HepG2 (cell line): ENCODE measurements around the gene NT5C1B. TPM values are rescaled to one million over a fixed set of nuclear protein-coding genes. Genes with fewer than 3 reads are reported as not detected.

Experiments
- AGO2 ChIP-seq: fragments of 200-400 bp; formaldehyde crosslinking; optimal IDR thresholded peaks from 2 replicates; pipeline ENCODE3; 2017; ENCODE audit warnings: mild to moderate bottlenecking, low read depth, low read length, moderate library complexity
- ATF1 ChIP-seq: IDR thresholded peaks from 2 replicates; pipeline ENCODE4 v1.6.1; 2016; ENCODE audit warnings: mild to moderate bottlenecking, control low read depth
- CENPT ChIP-seq: sonication (generic); formaldehyde crosslinking; IDR thresholded peaks from 2 replicates; pipeline ENCODE4 v1.8.0; 2022; ENCODE audit warnings: low read depth, mild to moderate bottlenecking, moderate library complexity, missing genetic modification reagents
- HNF4G ChIP-seq, 2 experiments: sonication (generic) in 1 of 2; formaldehyde crosslinking in 1 of 2; IDR thresholded peaks; 2 replicates each; pipeline versions ENCODE4 v1.4.0 to v1.6.1; 2011 to 2020; ENCODE audit warnings: borderline replicate concordance in 2 of 2, low read depth in 2 of 2, mild to moderate bottlenecking in 2 of 2, low read length in 1 of 2, missing genetic modification reagents in 1 of 2, moderate library complexity in 1 of 2
- KLF16 ChIP-seq, 2 experiments: sonication (generic) in 1 of 2; formaldehyde crosslinking in 1 of 2; IDR thresholded peaks; 2 replicates each; pipeline versions ENCODE4 v1.6.1 to v1.8.0; 2016 to 2023; ENCODE audit warnings: missing genetic modification reagents in 2 of 2, missing compliant biosample characterization in 1 of 2
- MAFF ChIP-seq: IDR thresholded peaks from 2 replicates; pipeline ENCODE4 v1.6.1; 2011; ENCODE audit warnings: low read depth, low read length, improper control_type of control experiment
- PCBP2 ChIP-seq: fragments of 200-400 bp; formaldehyde crosslinking; optimal IDR thresholded peaks from 2 replicates; pipeline ENCODE3; 2018; ENCODE audit warnings: low read length, low read depth; ENCODE audit not compliant: poor library complexity, severe bottlenecking
- RAD51 ChIP-seq: fragments of 450-650 bp; IDR thresholded peaks from 2 replicates; pipeline ENCODE4 v1.6.1; 2016; ENCODE audit warnings: borderline replicate concordance
- SETDB1 ChIP-seq: sonication (generic); formaldehyde crosslinking; IDR thresholded peaks from 2 replicates; pipeline ENCODE4 v1.5.1; 2020; ENCODE audit warnings: missing genetic modification reagents, mild to moderate bottlenecking, borderline replicate concordance
- TBP ChIP-seq: sonication (generic); formaldehyde crosslinking; IDR thresholded peaks from 2 replicates; pipeline ENCODE4 v1.5.0; 2020; ENCODE audit warnings: missing genetic modification reagents
- ZC3H4 ChIP-seq: sonication (generic); formaldehyde crosslinking; IDR thresholded peaks from 2 replicates; pipeline ENCODE4 v1.4.0; 2020; ENCODE audit warnings: missing genetic modification reagents, borderline replicate concordance
- ZFP62 ChIP-seq: sonication (generic); formaldehyde crosslinking; IDR thresholded peaks from 2 replicates; pipeline ENCODE4 v1.4.0; 2020; ENCODE audit warnings: missing genetic modification reagents
- ZNF317 ChIP-seq: sonication (generic); formaldehyde crosslinking; IDR thresholded peaks from 2 replicates; pipeline ENCODE4 v1.5.0; 2020; ENCODE audit warnings: mild to moderate bottlenecking, missing genetic modification reagents
- ZNF564 ChIP-seq: sonication (generic); formaldehyde crosslinking; IDR thresholded peaks from 2 replicates; pipeline ENCODE4 v1.8.1; 2023; ENCODE audit warnings: mild to moderate bottlenecking, missing genetic modification reagents
- ZNF761 ChIP-seq: sonication (generic); formaldehyde crosslinking; conservative IDR thresholded peaks from 2 replicates; pipeline ENCODE4 v1.4.0; 2020; ENCODE audit warnings: mild to moderate bottlenecking, missing genetic modification reagents
- polyA plus RNA-seq, 8 experiments: library from polyadenylated mRNA; depleted of rRNA in 3 of 8; stranded (reverse) in 7 of 8; unstranded in 1 of 8; fragments of >200 nt; fragmentation: Illumina TruSeq in 4 of 8; extraction: Trizol in 4 of 8; gene quantifications; 2 replicates each; pipeline versions ENCODE4 v1.2.1 to v1.2.3, GENCODE V29; 2011 to 2016; ENCODE audit warnings: low read depth in 4 of 8, missing spikeins in 1 of 8, mixed read lengths in 1 of 8; ENCODE audit not compliant: insufficient read depth in 1 of 8
- total RNA-seq, 5 experiments: library from RNA; depleted of rRNA; stranded (reverse); fragments of >200 nt; fragmentation: Illumina TruSeq; extraction: Trizol; gene quantifications; 2 replicates each; pipeline ENCODE4 v1.2.3, GENCODE V29; 2016; ENCODE audit warnings: low read depth in 1 of 5
- TF ChIP-seq, protein P1 (sequence below): IDR thresholded peaks from 2 replicates; pipeline ENCODE4 v1.6.1; 2016; ENCODE audit warnings: missing genetic modification reagents, missing compliant biosample characterization
- TF ChIP-seq, protein P2 (sequence below): sonication (generic); formaldehyde crosslinking; IDR thresholded peaks from 2 replicates; pipeline ENCODE4 v1.4.0; 2020; ENCODE audit warnings: missing genetic modification reagents, borderline replicate concordance
- TF ChIP-seq, protein P3 (sequence below): sonication (generic); formaldehyde crosslinking; IDR thresholded peaks from 2 replicates; pipeline ENCODE4 v1.4.0; 2020; ENCODE audit warnings: missing genetic modification reagents
- TF ChIP-seq, protein P4 (sequence below): sonication (generic); formaldehyde crosslinking; IDR thresholded peaks from 2 replicates; pipeline ENCODE4 v1.4.0; 2020; ENCODE audit warnings: missing genetic modification reagents, mild to moderate bottlenecking, borderline replicate concordance

The NT5C1B gene
- total and polyA plus RNA-seq, 2 of the 13 experiments (the other 11 are each of a cell fraction or from before 2014, with no cell fraction given): not detected

DNA sequence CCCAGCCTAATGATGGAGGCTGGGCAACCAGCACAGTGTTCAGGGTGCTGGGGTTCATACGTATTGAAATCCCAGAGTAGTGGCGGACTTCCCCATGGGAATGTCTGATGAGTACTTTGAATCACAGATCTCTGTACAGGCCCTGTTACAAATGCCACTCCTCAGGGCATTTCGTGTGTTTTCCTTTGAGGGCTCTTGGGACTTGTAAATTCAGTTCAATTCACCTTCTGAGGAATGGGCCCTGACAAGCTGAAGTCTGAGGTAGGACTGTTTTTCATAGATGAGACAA, 28.6 kb downstream of the NT5C1B start (continued):
- no peak for TF ChIP-seq HNF4G (IDR thresholded peaks at IDR 0.05; ENCODE audit: borderline replicate concordance, low read depth, low read length)
- TF ChIP-seq HNF4G (CRISPR knock-in tag; IDR thresholded peaks at IDR 0.05; ENCODE audit: borderline replicate concordance, low read depth): no peak
- TF ChIP-seq ZNF564 (CRISPR knock-in tag): no peak
- TF ChIP-seq ZNF317 (CRISPR knock-in tag): no peak
- no peak for TF ChIP-seq ZNF761 (CRISPR knock-in tag)
- no peak for TF ChIP-seq KLF16 (CRISPR knock-in tag; IDR thresholded peaks at IDR 0.05)
- TF ChIP-seq TBP (CRISPR knock-in tag): no peak
- no peak for TF ChIP-seq AGO2
- TF ChIP-seq SETDB1 (CRISPR knock-in tag): no peak
- no peak for TF ChIP-seq ATF1 (CRISPR knock-in tag)
- no peak for TF ChIP-seq ZFP62
- no peak for TF ChIP-seq MAFF
- TF ChIP-seq, protein P1, sequence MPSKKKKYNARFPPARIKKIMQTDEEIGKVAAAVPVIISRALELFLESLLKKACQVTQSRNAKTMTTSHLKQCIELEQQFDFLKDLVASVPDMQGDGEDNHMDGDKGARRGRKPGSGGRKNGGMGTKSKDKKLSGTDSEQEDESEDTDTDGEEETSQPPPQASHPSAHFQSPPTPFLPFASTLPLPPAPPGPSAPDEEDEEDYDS: 0 out of 2 replicates have a peak, but pooled peaks have one; percentile 7
- TF ChIP-seq, protein P2, sequence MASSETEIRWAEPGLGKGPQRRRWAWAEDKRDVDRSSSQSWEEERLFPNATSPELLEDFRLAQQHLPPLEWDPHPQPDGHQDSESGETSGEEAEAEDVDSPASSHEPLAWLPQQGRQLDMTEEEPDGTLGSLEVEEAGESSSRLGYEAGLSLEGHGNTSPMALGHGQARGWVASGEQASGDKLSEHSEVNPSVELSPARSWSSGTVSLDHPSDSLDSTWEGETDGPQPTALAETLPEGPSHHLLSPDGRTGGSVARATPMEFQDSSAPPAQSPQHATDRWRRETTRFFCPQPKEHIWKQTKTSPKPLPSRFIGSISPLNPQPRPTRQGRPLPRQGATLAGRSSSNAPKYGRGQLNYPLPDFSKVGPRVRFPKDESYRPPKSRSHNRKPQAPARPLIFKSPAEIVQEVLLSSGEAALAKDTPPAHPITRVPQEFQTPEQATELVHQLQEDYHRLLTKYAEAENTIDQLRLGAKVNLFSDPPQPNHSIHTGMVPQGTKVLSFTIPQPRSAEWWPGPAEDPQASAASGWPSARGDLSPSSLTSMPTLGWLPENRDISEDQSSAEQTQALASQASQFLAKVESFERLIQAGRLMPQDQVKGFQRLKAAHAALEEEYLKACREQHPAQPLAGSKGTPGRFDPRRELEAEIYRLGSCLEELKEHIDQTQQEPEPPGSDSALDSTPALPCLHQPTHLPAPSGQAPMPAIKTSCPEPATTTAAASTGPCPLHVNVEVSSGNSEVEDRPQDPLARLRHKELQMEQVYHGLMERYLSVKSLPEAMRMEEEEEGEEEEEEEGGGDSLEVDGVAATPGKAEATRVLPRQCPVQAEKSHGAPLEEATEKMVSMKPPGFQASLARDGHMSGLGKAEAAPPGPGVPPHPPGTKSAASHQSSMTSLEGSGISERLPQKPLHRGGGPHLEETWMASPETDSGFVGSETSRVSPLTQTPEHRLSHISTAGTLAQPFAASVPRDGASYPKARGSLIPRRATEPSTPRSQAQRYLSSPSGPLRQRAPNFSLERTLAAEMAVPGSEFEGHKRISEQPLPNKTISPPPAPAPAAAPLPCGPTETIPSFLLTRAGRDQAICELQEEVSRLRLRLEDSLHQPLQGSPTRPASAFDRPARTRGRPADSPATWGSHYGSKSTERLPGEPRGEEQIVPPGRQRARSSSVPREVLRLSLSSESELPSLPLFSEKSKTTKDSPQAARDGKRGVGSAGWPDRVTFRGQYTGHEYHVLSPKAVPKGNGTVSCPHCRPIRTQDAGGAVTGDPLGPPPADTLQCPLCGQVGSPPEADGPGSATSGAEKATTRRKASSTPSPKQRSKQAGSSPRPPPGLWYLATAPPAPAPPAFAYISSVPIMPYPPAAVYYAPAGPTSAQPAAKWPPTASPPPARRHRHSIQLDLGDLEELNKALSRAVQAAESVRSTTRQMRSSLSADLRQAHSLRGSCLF (CRISPR knock-in tag): no peak
- TF ChIP-seq RAD51: no peak
- TF ChIP-seq, protein P3, sequence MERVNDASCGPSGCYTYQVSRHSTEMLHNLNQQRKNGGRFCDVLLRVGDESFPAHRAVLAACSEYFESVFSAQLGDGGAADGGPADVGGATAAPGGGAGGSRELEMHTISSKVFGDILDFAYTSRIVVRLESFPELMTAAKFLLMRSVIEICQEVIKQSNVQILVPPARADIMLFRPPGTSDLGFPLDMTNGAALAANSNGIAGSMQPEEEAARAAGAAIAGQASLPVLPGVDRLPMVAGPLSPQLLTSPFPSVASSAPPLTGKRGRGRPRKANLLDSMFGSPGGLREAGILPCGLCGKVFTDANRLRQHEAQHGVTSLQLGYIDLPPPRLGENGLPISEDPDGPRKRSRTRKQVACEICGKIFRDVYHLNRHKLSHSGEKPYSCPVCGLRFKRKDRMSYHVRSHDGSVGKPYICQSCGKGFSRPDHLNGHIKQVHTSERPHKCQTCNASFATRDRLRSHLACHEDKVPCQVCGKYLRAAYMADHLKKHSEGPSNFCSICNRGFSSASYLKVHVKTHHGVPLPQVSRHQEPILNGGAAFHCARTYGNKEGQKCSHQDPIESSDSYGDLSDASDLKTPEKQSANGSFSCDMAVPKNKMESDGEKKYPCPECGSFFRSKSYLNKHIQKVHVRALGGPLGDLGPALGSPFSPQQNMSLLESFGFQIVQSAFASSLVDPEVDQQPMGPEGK (CRISPR knock-in tag): no peak
- TF ChIP-seq PCBP2: no peak
- TF ChIP-seq, protein P4, sequence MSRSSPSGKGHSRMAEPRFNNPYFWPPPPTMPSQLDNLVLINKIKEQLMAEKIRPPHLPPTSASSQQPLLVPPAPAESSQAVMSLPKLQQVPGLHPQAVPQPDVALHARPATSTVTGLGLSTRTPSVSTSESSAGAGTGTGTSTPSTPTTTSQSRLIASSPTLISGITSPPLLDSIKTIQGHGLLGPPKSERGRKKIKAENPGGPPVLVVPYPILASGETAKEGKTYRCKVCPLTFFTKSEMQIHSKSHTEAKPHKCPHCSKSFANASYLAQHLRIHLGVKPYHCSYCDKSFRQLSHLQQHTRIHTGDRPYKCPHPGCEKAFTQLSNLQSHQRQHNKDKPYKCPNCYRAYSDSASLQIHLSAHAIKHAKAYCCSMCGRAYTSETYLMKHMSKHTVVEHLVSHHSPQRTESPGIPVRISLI (CRISPR knock-in tag): no peak
- TF ChIP-seq ZC3H4 (CRISPR knock-in tag): no peak
- no peak for TF ChIP-seq CENPT (CRISPR knock-in tag)
